Measurements from ENCODE around the gene SKAP1. TPM values are rescaled to one million over a fixed set of nuclear protein-coding genes. Genes with fewer than 3 reads are reported as not detected.
"Not testable (repeated sequence)": the region's sequence is repeated elsewhere in the genome, so short reads cannot be mapped to it uniquely, and the experiment has no call there.

The SKAP1 gene
- total RNA-seq, 1 experiment from 2014 or later: not detected

GRCh38 chr17:48225725-48226567 is 204.1 kb downstream of the SKAP1 start:
- Histone ChIP-seq H3K27me3 (ENCODE audit: control insufficient read depth, insufficient read depth, low read length) (no peaks in the 10 kb centered on the region), H3K36me3 (replicated peaks; ENCODE audit: control insufficient read depth, insufficient read depth, low read length) (no peaks in the 10 kb centered on the region), H3K4me3 (ENCODE audit: insufficient read depth, low read depth, low read length) (no peak overlapping the region)
- no peak for DNase-seq

GRCh38 chr17:48223945-48224344 is 206.1 kb downstream of the SKAP1 start:
- DNase-seq: no peak
- Histone ChIP-seq H3K4me3 (ENCODE audit: insufficient read depth, low read depth, low read length) (no peak overlapping the region), H3K36me3 (replicated peaks; ENCODE audit: control insufficient read depth, insufficient read depth, low read length) (no peaks in the 10 kb centered on the region), H3K27me3 (ENCODE audit: control insufficient read depth, insufficient read depth, low read length) (no peaks in the 10 kb centered on the region)

- peak; percentile 32 for DNase-seq
- no peak overlapping the region for H3K4me3 ChIP-seq (ENCODE audit: insufficient read depth, low read depth, low read length)
- H3K36me3 ChIP-seq (replicated peaks; ENCODE audit: control insufficient read depth, insufficient read depth, low read length): no peaks in the 10 kb centered on the region
- no peaks in the 10 kb centered on the region for H3K27me3 ChIP-seq (ENCODE audit: control insufficient read depth, insufficient read depth, low read length)
Measured at GRCh38 chr17:48219617-48220016, 210.4 kb downstream of the SKAP1 start.

GRCh38 chr17:48215583-48216139 is 214.4 kb downstream of the SKAP1 start:
- DNase-seq: peak; percentile 62
- Histone ChIP-seq H3K27me3 (ENCODE audit: control insufficient read depth, insufficient read depth, low read length) (no peaks in the 10 kb centered on the region), H3K36me3 (replicated peaks; ENCODE audit: control insufficient read depth, insufficient read depth, low read length) (no peaks in the 10 kb centered on the region), H3K4me3 (ENCODE audit: insufficient read depth, low read depth, low read length) (no peak overlapping the region)

- no peaks in the 10 kb centered on the region for H3K27me3 ChIP-seq (ENCODE audit: control insufficient read depth, insufficient read depth, low read length)
- H3K4me3 ChIP-seq (ENCODE audit: insufficient read depth, low read depth, low read length): no peak overlapping the region
- H3K36me3 ChIP-seq (replicated peaks; ENCODE audit: control insufficient read depth, insufficient read depth, low read length): no peaks in the 10 kb centered on the region
- no peak for DNase-seq
Measured at GRCh38 chr17:48213797-48214196, 216.2 kb downstream of the SKAP1 start.

GRCh38 chr17:48211787-48212186 is 218.2 kb downstream of the SKAP1 start:
- H3K36me3 ChIP-seq (replicated peaks; ENCODE audit: control insufficient read depth, insufficient read depth, low read length): no peaks in the 10 kb centered on the region
- no peak for DNase-seq
- no peaks in the 10 kb centered on the region for H3K27me3 ChIP-seq (ENCODE audit: control insufficient read depth, insufficient read depth, low read length)
- no peak overlapping the region for H3K4me3 ChIP-seq (ENCODE audit: insufficient read depth, low read depth, low read length)

- Histone ChIP-seq H3K36me3 (replicated peaks; ENCODE audit: control insufficient read depth, insufficient read depth, low read length) (no peaks in the 10 kb centered on the region), H3K4me3 (ENCODE audit: insufficient read depth, low read depth, low read length) (no peak overlapping the region), H3K27me3 (ENCODE audit: control insufficient read depth, insufficient read depth, low read length) (no peaks in the 10 kb centered on the region)
- no peak for DNase-seq
Measured at GRCh38 chr17:48211011-48211410, 219.0 kb downstream of the SKAP1 start.

- DNase-seq: no peak
- H3K4me3 ChIP-seq (ENCODE audit: insufficient read depth, low read depth, low read length): no peak overlapping the region
- H3K36me3 ChIP-seq (replicated peaks; ENCODE audit: control insufficient read depth, insufficient read depth, low read length): no peaks in the 10 kb centered on the region
- no peaks in the 10 kb centered on the region for H3K27me3 ChIP-seq (ENCODE audit: control insufficient read depth, insufficient read depth, low read length)
Measured at GRCh38 chr17:48209973-48210372, 220.0 kb downstream of the SKAP1 start.

GRCh38 chr17:48207776-48208544 is 222.1 kb downstream of the SKAP1 start:
- no peak for DNase-seq
- Histone ChIP-seq H3K36me3 (replicated peaks; ENCODE audit: control insufficient read depth, insufficient read depth, low read length) (no peaks in the 10 kb centered on the region), H3K4me3 (ENCODE audit: insufficient read depth, low read depth, low read length) (no peak overlapping the region), H3K27me3 (ENCODE audit: control insufficient read depth, insufficient read depth, low read length) (no peaks in the 10 kb centered on the region)

- not testable (repeated sequence) for H3K27me3 ChIP-seq (ENCODE audit: control insufficient read depth, insufficient read depth, low read length); DNase-seq
Measured at GRCh38 chr17:48207036-48207435, 223.0 kb downstream of the SKAP1 start.

GRCh38 chr17:48202959-48203358 is 227.1 kb downstream of the SKAP1 start:
- H3K27me3 ChIP-seq (ENCODE audit: control insufficient read depth, insufficient read depth, low read length): no peaks in the 10 kb centered on the region
- no peak for DNase-seq
- no peak overlapping the region for H3K4me3 ChIP-seq (ENCODE audit: insufficient read depth, low read depth, low read length)
- H3K36me3 ChIP-seq (replicated peaks; ENCODE audit: control insufficient read depth, insufficient read depth, low read length): no peaks in the 10 kb centered on the region

More at GRCh38 chr17:48207036-48207435, 223.0 kb downstream of the SKAP1 start:
- H3K36me3 ChIP-seq (replicated peaks; ENCODE audit: control insufficient read depth, insufficient read depth, low read length); H3K4me3 ChIP-seq (ENCODE audit: insufficient read depth, low read depth, low read length): not testable (repeated sequence)

GRCh38 chr17:48198950-48199541 is 231.0 kb downstream of the SKAP1 start:
- no peak for DNase-seq
- H3K4me3 ChIP-seq (ENCODE audit: insufficient read depth, low read depth, low read length): no peak overlapping the region
- no peaks in the 10 kb centered on the region for H3K36me3 ChIP-seq (replicated peaks; ENCODE audit: control insufficient read depth, insufficient read depth, low read length)
- H3K27me3 ChIP-seq (ENCODE audit: control insufficient read depth, insufficient read depth, low read length): no peaks in the 10 kb centered on the region

- DNase-seq: no peak
- H3K36me3 ChIP-seq (replicated peaks; ENCODE audit: control insufficient read depth, insufficient read depth, low read length): no peaks in the 10 kb centered on the region
- no peaks in the 10 kb centered on the region; the same call in 1 of the 2 replicates for H3K27me3 ChIP-seq (ENCODE audit: control insufficient read depth, insufficient read depth, low read length)
- H3K4me3 ChIP-seq (ENCODE audit: insufficient read depth, low read depth, low read length): no peak overlapping the region
Measured at GRCh38 chr17:48195910-48196309, 234.1 kb downstream of the SKAP1 start.

- Histone ChIP-seq H3K4me3 (ENCODE audit: insufficient read depth, low read depth, low read length) (no peak overlapping the region), H3K27me3 (ENCODE audit: control insufficient read depth, insufficient read depth, low read length) (no peaks in the 10 kb centered on the region; the same call in 1 of the 2 replicates), H3K36me3 (replicated peaks; ENCODE audit: control insufficient read depth, insufficient read depth, low read length) (no peaks in the 10 kb centered on the region)
- no peak for DNase-seq
Measured at GRCh38 chr17:48194097-48194550, 235.9 kb downstream of the SKAP1 start.
